GM19455 (cell line): ENCODE measurements around the gene ITIH5.

Experiments
- ATAC-seq: cut with Tn5 transposase; IDR thresholded peaks from one replicate; pipeline ENCODE4 v1.9.1; 2021; ENCODE audit not compliant: unreplicated experiment

ITIH5 gene

DNA sequence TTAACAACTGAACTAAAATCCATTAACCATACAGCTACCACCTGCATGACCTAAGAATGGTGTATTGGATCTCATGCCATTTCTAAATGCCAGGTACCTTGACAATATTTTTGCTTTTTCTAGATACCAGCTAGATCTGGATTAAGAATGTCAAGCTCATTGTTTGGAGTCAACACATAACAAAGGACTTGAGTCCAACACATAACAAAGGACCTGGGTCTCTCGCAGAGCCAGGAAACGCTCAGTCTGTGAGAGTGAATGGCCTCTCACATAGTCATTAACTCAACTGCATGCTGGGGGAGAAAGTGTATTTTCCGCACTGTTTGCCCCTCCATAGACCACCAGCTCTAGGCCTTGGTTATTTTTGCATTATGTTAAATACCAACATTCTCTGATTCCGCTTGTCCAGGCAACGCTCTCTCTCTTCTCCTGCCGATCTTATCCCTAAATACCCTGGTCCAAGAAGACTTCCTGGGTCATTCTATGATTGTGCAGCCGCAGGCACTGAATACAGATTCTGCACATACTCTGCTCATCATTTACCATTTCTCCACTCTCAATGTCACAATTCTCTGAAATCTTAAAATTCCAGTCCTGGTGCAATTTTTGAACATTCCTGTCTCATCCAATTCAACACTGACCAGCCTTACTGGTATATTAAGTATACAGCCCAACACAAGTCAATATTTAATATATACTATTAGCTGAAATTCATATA, 31.2 kb downstream of the ITIH5 start:
- ATAC-seq: no peak

DNA sequence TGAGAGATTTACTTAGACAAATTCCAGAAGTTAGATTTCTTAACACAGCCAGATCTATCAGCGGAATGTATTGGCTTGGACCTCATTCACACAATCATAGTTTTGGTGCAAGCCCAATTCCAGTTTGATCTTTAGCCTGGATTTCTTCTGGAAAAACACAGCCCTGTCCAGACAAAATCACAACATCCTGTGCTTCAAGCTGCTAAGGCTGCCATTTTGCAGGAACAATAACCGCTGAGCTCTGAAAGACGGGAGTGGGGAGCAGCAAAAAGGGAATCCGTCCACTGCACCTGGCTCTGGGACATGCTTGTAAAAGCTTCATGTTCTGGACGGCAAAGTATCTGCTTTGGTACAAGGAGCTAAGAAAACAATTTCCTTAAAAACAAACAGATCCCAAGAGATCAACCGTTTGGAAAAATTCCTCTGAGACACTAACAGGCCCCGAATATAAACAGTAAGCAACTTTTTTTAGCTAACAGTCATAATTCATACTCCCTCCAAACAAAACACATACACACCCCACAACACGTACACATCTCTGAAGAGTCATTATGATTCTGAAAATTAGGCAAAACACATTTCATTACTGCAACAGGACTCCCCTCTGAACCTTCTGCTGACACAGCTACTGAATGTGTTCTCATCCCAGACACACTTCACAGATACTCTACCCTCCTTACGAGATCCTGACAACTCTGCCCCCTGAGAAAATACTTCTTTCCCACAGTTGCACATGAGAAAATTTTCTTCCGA, 32.4 kb downstream of the ITIH5 start:
- no peak for ATAC-seq

DNA sequence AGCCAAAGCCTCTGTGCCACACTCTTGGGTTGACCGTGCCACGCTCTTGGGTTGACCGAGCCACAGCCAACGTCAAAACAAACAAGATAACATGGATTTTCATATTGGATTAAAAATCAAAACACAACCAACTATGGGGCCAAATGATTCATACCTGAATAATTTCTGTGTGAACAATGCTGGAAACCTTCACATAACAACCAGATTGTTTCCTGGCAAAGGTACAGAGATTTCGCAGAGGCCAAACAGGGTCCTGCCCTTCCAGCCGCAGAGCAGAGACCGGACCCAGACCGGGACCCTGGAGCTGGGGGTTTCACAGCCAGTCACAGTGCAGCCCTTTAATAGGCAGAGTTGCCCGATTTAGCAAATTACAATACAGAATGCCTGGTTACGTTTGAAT, 40.5 kb downstream of the ITIH5 start:
- no peak for ATAC-seq

DNA sequence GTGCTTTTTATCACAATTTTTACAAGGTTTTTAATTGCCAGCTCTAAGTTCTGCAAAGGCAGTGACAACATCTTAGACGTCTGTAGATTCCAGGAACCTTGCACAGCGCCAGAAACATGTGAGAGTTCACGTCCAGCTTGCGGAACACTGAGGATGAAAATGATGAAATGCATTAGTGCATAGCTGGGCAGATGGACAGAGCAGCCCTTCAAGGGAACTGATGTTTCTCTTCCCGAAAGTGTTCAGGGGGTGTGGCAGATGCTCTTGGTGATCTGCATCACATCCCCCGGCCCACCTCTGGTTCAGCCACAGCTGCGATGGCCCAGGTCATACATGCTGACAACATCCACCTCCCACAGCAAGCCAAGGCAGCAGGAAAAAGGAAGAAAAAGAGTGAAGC, 40.9 kb downstream of the ITIH5 start:
- no peak for ATAC-seq

DNA sequence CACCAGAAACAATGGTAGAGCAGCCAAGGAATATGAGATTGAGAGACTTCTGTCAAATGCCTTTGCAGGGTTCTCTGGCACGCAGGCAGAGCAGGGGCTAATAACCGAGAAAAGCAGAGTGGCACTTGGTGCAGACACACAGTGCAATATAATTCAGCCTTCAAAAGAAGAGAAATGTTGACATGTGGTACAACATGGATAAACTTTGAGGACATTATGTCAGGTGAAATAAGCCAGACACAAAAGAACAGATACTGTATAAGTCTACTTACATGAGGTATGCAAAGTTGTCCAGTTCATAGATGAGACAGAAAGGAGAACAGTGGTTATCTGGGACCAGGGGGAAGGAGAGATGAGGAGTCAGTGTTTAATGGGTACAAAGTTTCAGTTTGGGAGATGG, 41.8 kb downstream of the ITIH5 start:
- ATAC-seq: no peak

DNA sequence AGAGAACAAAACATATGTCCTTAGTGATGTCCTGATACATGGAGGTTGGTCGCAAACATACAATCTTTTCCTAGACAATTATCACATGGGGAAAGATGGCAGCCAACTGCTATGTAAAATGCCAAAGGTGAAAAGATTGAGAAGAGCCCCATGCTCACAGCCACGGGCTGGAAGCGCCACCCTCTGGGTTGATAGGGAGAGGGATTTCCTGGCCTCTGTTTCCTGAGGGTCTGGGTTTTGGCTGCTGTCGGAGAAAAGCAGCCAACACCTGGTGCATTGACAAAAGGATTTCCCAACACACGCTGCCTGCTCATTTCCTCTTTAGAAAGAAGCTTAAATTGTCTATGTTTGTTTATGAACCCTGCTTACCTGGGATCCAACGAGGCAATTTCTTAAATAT, 43.8 kb downstream of the ITIH5 start:
- ATAC-seq: no peak

DNA sequence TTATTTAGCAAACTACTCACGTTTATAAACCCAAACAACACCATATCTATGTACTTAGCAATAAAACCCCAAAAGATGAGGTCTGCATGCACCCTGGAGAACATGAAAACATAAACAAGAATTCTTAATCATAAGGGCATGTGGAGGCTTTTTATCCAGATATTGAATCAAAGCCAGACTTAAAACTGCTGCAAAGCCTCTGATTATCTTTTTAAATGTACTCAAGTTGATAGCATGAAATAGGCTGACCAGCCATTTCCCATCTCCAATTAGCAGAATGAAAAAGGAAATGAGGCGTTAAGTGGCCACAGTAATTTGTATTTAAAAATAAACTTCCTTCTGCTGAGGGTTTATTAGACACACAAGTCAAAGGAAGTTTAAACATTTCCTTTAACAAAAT, 48.3 kb downstream of the ITIH5 start:
- ATAC-seq: no peak

DNA sequence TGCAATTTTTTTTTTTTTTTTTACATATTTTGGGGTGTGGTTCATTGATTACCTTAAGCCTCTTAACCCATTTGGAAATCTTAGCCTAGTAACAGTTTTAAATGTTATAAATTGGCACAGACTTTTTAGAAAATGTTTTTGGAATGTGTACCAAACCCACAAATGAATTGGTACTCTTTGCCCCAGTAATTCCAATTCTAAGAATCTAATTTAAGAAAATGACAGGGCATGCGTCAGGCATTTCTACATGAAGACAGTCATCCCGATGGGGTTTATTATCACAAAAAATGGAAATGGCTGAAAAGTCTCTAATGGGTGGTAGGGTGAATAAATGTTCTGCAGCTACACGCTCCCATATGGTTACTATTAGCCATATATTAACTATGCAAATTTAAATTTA, 54.9 kb downstream of the ITIH5 start:
- no peak for ATAC-seq

DNA sequence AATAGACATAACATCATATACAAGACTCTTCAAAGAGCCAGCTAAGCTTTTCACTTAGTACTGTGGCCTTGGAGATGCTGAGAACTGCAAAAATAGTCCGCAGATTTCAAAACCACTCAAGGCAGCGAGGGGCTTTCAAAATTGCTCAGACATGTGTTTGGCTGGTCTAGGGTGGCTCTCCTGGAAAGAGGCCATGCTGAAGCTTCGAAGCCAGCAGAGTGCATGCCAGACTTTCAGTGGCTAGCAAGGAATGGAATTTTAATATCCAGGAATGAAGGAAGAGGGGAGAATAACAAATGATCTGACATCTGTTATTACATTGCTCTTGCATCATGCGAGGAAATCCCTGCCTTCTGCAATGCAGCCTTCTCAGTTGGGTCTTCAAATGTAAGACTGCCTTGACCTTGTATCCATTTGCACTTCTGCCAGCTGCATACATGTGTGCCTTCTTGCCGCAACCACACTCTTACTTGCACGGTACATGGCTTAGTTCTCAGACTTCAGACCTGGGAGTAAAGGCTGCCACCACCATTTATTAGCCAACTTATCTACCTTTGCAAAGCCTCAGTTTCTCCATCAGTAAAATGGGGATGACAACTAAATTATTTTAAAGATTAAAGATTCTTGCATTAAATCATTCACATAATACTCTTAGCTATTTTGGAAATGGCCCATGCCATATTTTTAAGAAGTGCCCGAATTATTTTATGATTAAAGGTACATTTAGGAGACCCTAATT, 55.9 kb downstream of the ITIH5 start:
- ATAC-seq: no peak

DNA sequence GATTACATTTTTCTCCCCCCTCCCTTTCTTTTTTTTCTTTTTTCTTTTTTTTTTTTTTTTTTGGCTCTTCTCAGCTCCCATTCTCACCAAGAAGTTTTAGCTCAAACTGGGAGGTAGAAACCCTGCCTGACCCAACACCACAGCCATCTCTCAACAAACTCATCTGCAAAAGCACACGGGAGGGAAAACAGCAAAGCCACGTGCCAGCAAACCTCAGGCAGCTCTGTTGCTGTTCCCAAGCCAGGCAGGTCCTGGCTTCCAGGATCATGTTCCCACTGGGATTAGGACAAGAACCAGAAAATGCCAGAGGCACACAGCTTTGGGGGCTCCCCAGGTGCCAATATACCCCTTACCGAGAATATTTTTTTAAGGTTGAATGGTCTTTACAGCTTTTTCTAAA, 56.7 kb downstream of the ITIH5 start:
- no peak for ATAC-seq

DNA sequence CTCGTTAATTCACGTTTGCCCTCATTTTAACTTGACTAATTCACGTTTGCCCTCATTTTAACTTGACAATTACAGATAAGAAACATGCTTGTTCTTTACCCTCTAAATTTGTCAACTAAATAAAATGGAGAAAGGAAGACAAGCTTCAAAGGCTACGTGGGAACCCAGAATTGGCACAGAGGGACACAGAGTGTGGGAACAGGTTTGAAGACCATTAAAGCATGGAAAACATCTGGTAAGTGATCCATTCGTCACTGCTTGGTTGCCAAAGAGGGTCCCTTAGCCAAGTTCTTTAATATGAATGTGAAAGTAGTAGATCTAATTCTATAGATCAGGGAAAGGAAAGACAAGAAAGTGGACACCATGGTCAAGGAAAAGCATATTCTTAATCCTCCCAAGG, 57.2 kb downstream of the ITIH5 start:
- no peak for ATAC-seq

DNA sequence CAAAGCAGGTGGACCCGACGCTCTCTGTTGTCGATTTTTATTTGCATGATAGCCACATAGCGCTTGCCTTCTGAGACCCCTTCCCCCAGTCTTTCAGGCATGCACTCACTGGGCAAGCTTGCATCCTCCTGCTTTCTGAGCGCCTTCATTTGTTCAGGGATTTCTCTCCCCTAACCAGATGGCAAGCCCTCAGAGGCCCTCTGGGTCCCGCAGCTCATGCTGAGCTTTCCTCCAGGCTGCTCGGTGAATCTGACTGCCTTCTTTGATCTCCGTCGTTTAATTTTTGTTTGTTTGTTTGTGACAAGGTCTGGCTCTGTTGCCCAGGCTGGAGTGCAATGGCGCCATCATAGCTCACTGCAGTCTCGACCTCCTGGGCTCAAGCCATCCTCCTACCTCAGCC, 58.8 kb downstream of the ITIH5 start:
- ATAC-seq: no peak

DNA sequence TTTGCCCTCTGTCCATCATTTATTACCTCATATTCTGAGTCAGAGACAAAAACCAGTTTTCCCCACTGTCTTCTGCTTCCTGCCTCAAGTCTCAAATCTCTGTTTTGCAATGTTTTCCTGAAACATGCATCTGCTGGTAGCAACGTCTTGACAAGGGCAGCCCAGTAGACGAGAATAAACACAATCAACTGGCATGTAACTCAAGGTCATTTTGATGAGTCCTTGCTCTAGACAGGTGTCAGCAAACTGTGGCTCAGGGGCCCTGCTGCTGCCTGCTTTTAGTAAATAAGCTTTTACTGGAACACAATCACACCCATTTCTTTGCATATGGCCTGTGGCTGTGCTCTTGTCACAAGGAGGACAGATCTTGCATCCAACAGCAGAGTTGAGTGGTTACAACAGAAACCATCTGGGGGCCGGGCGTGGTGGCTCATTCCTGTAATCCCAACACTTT, 59.8 kb downstream of the ITIH5 start:
- ATAC-seq: no peak

DNA sequence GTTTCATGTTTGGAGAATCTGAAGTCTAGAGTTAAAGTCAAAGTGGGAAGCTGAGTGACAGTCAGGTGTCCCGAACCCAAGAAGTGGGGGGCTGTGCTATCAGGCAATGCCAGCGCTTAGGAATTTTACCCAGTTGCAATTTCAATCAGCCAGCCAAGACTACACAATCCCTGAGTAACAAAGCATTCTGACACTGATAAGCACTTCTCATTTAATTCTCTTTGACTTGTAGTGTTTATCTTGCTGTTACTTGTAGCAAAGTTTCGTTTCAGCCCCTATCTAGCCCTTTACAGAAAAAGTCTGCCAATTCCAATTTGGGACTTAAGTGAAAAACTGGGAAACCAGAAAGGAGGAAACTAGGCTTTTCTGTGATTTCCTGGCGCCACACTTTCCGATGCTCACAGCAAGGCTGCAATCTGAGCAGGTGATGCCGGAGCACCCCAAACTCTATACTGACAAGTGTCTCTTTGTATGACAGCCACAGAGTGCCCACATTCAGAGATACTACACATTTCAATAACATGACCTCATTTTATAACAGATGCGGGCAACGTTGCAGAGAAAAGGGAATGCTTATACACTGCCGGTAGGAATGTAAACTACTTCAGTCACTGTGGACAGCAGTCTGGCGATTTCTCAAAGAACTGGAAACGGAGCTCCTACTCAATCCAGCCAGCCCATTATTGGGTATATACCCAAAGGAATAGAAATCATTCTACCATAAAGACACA, 61.0 kb downstream of the ITIH5 start:
- ATAC-seq: no peak

DNA sequence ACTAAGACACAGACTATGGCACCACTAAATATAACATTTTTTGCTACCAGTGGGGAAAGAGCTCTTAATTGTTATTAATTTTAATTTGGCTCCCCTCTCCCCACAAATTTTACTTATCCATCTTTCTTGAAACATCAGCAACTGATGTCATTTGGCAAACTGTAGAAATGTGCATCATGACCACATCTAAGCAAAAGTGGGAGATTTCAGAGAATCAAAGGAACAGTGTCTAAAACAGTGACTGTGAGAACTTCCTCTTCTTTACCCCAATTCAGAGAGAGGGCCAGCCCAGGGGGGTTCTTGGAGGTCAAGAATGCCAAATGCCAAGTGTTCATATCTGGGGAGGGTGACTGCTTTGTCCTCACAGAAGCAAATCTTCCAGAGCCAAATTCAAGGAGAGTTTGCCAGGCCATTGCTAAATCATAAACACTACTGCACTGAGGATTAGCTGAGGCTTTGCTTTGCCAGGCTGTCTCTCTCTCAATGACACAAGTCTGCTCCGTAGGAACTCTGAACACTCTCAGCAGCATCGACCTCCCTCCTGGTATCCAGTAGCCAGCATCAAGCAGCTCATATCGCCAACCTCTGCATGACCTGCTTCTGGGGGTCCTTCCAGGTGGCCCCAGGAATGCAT, 65.6 kb downstream of the ITIH5 start:
- ATAC-seq: no peak

DNA sequence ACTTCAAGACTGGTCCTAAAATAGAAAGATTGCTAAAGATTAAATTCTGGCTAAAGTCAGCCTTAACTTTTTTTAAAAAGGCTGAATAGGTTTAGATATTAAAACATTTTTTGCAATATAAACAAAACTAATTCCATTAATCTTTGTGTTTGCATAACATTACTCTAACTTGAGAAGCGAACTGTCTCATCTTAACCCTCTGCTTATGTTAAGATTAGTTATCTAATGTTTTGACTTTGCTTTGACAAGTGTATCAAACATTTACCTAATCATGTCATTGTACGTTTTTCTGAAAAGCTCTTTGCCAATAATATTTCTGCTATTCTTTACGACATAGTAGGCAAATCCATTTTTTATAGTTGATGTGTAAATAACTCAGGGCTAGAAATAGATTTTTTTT, 68.0 kb downstream of the ITIH5 start:
- no peak for ATAC-seq

DNA sequence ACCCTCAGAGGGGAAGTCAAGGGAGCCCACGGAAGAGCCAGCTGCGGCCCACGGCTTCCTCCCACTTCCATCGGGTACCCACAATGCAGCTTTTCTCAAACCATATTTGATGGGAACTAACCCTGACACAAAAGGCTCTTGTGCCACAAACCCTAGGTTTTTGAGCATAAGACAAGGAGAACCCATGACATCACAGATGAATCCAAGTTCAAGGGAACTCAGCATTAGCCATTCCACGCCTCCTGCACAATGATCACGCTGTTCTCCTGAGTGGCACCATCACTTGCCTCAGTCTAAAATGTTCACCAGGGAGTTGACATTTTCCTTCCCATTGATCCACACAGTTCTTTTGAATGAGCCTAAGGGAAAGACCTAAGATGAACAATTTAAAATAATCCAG, 70.4 kb downstream of the ITIH5 start:
- no peak for ATAC-seq

DNA sequence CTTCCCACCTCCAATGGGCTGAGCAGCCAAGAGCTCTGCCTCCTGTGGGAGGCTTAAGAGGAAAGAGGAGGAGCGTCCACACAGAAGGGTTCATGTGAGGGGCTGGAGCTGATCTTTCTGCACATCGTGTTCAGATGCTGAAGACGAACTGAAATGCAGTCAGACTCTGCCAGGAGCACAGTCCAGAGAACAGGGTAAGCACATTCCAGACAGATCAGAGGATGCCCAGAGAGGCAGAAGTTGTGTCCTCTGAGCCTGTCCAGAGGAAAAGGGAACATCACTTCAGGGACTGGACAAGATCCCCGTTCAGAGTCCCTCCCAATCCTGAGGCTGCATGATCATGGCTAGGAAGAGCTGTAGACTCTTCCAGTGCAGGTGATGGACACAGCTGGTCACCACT, 72.9 kb downstream of the ITIH5 start:
- ATAC-seq: no peak

DNA sequence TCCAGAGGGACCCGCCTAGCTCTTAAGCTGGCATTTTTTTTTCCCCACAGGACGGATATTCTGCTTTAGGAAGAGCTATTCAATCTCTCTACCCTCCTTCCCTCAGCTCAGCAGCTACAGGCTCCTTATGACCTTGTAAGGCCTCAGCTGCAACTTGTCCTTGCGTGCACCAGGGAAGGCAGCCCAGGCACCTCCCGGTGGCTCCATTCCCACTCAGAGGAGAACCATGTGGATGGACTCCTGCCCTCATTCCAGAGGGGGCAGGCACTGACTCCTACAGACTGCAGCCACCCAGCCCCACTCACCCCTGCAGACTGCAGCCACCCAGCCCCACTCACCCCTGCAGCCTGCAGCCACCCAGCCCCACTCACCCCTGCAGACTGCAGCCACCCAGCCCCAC, 73.7 kb downstream of the ITIH5 start:
- no peak for ATAC-seq

DNA sequence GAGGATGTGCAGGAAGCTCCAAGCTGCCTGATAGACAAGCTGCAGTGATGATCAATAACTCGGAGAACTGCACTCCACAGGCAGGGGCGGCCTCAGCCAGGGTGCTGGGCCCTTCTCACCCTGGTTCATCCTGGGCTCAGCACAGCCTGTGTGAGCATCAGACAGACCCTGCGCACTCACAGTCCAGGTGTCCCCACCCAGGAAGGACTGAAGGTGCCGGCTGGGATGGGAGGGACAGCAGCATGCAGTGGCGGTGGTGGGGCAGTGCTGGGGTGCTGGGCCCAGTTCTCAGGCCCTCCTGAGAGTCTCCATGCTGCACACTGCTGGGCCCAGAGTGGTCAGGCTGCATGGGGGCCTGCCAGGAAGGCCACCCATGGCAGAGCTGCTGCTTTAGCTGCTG, 74.1 kb downstream of the ITIH5 start:
- no peak for ATAC-seq

DNA sequence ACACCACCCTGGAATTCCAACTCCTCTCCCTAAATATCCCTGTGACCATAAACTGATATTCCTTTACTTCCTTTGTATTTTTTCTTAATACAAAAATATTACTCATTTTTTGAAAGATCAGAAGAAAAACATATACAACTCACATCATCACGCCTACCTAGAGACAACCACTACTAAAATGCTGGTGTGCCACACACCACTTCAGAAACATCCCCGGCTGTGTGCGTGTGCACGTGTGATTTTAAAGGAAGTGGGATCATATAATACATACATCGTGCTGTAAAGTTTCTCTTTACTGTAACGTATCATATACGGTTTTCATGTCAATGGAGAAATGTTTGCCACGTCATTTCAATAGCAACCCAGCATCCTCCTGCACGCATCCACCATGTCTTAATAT, 76.5 kb downstream of the ITIH5 start:
- no peak for ATAC-seq
